ENCODE measurements around the gene ELF2.
A peak's percentile ranks its signal among the peaks of the same experiment; 100 is the strongest.
"Not testable (repeated sequence)": the region's sequence is repeated elsewhere in the genome, so short reads cannot be mapped to it uniquely, and the experiment has no call there.

ELF2 gene

DNA sequence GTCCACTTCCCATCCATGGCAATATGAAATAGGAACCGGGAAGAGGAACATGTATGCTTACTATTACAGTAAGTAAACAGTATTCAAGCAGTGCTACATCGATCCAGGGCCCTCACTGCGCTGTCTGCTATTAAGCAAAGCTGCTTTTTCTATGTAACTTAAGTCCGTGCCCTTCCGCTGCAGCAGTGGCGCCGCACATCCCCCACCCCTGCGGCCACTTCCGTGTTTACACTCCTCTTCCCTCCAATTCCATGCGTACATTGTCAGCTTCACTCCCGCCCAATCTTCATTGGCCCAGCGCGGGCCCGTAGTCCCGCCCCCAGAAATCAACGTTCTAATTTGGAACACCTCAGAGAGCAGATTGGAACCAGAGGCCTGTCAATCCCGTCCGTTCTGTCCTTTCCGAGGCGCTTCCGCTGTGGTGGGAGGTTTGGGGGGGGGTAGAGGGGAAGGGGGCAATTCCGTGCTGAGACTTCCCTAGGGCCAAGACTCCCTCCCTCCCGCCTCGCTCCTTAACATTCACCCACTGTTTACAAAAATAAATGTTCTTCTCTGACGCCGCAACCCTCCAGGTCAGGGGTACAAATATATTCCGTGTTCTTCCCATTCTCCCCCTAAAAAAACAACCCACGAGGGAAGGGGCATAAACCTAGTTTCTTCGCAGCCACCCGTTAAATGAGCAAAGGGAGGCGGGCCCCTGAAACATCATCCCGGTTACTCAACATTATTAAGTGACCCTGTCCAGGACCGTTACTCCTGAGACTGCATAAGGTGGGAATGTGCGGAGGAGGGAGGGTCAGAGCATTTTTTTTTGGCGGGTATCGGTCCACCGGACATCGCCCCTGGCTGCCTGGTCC lies 94.0 kb downstream of the ELF2 start:
- DNase-seq: peak; percentile 32 to 98 (median 92)

DNA sequence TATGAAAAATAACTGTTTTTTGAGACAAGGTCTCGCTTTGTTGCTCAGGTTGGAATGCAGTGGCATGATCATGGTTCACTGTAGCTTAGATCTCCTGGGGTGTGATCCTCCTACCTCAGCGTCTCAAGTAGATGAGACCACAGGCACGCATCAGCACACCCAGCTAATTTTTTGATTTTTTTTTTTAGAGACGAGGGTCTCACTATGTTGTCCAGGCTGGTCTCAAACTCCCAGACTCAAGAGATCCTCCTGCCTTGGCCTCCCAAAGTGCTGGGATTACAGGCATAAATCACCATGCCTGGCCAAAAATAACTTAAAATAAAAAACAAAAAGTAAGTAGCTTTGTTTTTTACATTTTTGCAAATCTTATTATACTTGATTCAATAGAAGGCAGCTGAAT lies 98.1 kb downstream of the ELF2 start:
- no peak for DNase-seq

DNA sequence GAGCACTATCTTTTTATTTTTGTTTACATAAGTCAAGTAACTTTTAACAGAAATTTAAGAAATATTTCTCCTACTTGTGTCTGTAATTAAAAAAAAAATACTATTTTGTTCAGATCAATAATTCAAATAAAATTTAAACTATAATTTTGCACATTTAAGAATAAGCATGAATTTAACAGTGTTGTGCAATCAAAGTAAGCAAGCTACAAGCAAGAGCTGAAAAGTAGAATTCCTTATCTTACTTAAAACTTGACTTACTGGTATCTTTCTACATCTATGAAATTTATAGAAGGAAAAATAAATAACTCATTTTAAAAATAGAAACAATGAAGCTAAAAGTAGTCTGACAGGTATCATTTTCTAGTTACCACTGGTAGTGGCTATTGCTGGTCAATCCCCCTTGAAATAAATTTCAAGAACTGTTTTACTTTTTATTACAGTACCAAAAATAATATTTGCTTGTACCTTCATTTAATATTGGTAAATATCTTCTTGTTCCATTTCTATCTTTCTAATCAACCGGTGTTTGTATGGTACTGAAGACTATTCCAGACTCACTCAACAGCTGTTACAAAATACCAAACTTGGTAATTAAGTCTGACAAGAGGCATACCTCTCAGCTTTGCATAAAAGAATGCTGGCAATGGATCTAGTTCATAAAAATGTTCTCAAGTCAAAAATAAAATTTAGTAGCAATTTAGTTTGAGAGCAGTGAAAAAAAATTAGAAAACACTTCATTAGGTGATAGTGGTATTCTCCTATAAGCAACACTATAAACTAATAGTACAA lies 99.3 kb downstream of the ELF2 start:
- DNase-seq: no peak

DNA sequence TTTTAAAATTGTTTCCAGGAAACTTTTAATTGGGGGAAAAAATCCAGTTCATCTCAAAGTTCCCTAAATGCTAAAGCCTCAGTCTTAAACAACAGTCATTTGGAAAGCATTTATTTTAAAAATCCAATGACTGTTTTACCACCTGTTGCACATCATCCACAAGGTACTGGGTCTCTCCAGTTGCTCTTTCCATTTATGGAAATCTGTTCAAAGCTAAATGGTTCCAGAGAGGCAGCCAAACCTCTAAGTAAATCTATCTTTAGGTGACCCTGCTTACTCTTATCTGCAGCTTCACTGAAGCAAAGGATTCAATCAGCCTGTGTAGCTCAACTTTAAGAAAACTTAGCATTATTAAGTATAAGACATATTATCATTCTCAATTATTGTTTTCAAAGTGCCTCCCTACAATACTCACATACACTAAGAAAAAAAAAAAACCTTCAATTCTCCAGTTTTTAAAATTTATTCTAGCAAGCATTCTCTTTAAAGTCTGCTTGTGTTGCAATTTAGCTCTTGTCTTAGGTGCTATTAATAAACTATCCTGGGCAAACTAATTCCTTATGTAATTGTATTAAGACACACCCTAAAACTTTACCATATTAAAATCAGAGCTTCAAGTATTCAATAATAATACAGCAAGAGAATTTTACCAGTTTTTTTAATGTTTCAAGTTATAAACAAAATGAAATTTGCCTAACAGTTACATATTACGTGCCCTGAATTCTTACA lies 100.8 kb downstream of the ELF2 start:
- DNase-seq: no peak

DNA sequence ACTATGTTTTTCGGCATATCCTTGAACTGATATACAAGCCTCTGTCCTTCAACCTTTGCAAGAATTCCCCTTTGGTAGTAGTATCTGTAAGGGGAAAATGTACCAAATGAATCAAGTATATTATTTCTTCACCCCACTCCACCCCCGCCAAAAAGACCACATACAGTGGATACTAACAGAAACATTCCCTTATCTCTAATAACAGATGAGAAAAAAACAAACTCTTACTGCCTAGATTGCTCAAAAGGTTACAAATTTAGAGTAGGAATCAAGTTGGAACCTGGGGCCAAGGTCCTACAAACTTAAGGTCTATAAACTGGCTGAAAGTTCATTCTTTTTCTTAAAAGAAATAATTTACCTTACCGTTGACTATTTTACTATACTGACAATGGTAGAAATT lies 116.4 kb downstream of the ELF2 start:
- DNase-seq: no peak

DNA sequence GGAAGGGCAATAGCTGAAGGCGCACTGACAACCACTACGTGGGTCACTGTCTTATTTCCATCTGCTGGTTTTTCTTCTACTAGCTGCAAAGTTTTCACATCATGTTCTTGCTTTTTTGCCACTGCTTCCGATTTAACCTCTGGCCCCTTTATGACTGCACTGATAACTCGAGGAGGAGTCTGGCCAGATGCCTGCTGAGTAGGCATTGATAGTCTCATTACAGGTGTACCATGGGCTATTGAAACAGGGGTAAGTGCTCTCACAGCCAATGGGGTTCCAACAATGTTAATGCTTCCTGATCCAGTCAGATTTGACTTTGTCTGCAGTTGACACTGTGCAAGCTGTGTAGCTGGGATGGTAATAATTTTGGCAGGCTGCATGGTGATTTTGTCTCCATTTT lies 118.0 kb downstream of the ELF2 start:
- DNase-seq: not testable (repeated sequence)

DNA sequence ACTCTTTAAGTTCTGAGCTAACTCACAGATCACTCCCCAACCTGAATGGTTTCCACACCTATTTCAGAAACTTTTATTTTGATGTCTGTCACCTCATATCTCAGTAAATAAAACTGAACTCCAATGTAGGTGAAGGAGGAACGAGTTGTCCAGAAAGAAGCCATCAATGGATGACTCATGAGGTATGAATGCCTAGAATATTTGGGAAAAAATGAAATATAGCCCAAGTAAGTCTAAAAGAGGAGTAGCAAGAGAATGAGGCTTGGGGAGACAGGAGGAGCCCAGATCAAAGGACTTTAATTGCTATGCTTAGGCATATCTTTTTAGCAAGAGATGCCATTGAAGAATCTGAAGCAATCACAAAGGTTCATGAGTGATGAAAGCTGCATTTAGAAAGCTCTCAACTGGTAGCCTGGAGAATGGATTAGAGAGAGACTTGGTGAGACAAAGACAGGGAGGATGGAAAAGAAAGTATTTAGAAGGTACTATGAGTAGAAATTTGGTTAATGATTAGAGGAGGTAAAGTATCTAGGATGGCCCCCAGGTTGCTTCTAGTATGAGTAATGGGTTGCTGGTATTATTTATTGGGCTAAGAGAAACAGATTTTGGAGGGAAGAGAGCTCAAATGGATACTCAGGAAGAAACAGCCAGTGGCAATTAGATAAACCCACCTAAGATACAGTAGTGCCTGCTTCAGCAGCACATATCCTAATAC lies 122.1 kb downstream of the ELF2 start:
- DNase-seq: no peak

DNA sequence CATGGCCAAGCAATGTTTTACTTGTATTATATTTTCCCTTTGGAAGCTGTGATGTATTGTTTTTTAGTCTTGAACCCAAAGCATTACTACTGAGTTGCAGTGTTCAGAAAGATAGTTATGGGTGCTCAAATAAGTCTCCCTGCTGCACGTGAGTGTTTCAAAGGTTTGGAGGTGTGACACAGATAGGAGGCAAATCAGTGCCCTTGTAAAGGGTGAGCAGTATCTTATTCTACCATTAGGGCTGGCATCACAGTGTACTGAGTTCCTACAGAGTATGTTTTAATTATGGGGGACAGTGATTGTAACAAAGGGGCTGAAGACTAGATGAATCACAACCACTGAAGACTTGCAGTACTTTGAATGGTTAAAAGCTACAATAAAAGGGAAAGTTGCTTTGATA lies 123.1 kb downstream of the ELF2 start:
- no peak for DNase-seq

DNA sequence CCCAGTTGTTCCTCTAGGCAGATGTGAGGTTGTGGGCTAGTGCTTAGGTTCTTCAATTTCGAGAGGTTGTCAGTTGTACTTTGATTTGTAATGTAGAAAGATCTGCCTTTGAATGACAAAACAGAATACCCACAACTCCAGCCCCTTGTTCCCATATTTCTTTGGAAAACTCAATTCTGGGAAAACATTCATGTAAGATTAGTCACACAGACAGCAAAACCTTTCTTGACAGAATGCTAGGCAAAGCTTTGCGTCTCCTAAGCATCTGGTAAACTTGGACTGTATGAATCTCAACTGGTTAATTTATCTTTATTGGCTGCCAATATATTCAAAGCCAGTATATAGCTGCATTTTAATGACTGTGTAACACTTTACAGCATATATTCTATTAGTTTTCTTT lies 126.6 kb downstream of the ELF2 start:
- no peak for DNase-seq

DNA sequence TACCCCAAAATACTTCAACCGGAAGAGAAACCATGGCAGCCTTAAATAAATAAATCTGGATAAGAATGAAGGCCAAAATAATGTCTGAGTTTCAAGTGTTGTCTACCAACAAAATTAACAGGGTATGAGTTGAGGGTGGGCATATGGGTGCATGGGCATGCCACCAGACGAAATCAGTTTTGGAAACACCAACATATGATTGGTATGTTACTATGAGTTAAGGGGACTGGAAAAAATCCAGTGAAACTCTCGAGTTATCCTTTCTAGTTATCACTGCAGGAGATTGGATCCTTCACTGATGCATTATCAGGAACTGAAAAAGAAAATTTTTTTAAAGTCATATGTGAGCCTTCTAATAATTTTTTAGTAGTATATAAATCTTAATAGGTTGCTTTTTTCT lies 129.0 kb downstream of the ELF2 start:
- no peak for DNase-seq

DNA sequence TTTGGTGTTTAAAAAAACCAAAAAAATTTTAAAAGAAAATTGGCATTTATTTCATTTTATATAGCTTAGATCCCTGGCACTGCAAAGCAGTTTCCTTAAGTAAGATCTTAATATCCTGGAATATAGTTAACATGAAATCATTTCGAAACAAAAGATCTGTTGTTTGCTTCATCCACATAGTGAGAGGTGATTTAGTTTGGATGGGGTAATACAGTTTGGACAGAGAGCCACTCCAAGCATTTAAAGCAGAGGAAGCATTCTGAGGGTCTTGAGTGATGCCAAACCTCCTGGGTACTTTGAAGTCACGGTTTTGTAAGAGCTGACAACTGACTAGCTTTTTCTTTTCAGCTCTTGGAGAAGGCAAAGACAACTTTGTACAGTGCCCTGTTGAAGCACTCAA lies 132.7 kb downstream of the ELF2 start:
- no peak for DNase-seq

DNA sequence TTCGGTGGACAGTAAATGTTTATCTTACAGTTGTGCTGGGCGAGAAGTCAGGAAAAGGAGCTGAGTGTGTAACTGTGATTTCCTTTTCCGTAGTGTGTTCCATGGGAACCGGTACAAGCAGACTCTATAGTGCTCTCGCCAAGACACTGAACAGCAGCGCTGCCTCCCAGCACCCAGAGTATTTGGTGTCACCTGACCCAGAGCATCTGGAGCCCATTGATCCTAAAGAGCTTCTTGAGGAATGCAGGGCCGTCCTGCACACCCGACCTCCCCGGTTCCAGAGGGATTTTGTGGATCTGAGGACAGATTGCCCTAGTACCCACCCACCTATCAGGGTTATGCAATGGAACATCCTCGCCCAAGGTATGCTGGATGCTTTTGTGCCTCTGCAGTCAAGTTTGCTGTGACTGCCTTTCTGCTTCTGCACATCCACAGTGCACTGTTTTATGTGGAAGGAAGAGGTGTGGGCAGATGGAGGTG lies 134.0 kb downstream of the ELF2 start:
- peak in 4 of 56 donors; percentile 3 to 27 (median 12) for DNase-seq

DNA sequence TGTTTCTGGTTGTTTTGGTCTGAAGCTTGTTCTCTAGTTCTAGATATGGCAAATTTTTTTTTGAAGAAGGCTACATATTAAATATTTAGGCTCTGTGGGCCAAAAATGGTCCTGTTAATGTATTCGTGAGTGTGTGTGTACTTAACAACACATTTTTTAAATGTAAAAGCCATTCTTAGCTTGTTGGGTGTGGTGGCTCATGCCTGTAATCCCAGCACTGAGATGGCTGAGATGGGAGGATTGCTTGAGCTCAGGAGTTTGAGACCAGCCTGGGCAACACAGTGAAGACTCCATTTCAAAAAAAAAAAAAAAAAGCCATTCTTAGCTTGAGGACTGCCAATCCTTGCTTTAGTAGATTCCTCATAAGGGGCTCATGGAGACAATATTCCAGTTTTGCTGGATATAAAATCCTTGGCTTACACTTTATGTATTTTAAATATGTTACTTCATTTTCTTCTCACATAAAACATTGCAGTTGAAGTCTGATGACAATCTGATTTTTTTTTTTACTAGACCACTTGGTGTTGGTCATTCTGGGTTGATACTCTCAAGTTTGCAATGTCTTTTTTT lies 138.1 kb downstream of the ELF2 start:
- DNase-seq: no peak

DNA sequence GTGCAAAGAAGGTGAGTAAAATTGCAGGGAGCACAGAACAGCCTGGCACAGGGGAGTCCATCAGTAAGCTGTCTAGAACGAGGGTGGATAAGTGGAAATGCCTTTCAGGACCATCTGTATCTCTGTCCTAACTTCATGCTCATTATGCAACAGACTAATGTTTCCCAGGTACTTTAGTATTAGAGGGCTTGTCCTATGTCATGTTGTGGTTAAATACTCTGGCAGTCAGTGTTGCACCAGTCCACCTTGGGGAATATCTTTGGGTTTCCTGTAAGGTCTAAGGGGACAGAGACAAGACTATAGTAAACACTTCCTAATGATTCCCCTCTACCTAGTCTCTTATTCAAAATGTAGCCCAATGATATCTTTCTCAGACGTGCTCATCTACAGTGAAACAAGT lies 140.1 kb downstream of the ELF2 start:
- DNase-seq: no peak

DNA sequence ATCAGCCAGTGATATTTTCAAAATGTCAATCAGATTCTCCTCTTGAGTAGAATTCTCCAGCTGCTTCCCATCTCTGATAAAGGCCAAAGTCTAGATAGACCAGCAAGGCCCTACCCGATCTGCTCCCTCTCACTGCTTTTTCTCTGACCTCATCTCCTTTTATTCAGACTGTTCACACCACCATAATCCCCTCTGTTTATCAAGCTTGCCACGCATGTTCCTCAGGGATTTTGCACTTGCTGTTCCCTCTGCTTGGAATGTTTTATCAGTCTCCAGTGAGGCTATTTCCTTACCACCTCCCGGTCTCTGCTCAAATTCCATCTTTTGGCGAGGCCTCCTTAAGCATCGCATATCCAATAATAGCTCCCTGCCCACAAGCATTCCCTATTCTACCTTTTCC lies 141.4 kb downstream of the ELF2 start:
- DNase-seq: no peak

DNA sequence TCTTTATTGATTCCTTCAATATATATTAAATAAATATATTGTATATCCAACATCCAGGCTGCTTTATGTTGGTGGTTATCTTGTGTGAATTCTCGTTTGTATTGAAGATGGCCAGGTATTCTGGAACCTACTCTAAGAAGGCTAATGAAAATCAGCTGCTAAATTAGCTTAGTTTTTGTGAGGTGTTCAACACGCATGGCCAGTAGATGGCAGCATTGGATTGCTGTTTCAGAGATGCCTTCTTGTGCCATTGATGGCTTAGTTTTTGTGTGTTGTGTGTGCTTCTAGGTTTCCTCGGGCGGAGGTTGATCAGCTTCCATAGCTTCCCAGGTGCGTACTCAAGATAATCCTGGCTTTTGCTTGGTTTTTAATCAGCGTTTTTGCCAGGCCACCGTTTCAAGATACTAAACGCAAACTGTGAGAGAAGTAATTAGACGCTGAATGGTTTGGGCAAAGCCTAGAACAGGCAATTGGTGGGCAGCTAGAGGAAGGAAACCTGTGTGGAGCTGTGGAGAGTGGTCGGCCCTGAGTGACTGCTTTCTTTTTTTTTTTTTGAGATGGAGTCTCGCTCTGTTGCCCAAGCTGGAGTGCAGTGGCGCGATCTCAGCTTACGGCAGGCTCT lies 146.3 kb downstream of the ELF2 start:
- DNase-seq: peak in 49 of 56 donors; percentile 4 to 89 (median 46)

DNA sequence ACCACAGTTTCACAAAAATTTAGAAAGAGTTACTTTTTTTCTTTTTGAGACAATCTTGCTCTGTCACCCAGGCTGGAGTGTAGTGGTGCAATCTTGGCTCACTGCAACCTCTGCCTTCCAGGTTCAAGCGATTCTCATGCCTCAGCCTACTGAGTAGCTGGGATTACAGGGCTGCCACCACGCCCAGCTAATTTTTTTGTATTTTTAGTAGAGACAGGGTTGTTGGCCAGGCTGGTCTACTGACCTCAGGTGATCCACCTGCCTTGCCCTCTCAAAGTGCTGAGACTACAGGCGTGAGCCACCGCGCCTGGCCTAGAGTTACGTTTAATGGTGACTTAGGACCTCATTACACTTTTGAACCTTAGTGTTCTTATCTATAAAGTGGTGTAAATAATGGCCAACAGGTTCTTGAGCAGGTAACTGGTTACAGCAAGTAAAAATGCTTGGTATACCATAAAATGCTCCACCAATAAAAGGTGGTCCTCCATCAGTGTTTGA lies 147.1 kb downstream of the ELF2 start:
- not testable (repeated sequence) for DNase-seq

DNA sequence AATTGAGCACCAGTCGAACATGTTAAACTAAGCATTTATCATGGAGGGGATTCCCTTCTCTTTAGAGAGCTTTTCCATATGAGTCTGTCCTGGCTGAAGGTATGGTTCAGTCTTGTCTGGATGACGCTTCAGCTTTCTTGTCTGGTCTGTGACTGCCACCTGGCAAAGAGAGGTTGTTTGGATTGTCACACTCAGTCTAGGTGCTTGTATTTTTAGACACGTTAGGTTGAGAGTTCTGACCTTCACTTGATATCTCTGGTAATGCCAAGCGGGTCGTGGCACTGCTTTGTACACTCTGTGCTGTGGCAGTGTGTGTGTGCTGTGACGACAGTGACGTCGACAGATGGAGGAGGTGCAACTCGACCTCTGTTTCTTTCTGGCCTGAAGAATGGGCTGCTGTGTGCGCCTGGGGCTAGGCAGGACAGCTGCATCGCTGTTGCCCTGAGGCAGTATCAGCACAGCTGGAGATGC lies 148.8 kb downstream of the ELF2 start:
- DNase-seq: peak in 45 of 56 donors; percentile 4 to 82 (median 38)

DNA sequence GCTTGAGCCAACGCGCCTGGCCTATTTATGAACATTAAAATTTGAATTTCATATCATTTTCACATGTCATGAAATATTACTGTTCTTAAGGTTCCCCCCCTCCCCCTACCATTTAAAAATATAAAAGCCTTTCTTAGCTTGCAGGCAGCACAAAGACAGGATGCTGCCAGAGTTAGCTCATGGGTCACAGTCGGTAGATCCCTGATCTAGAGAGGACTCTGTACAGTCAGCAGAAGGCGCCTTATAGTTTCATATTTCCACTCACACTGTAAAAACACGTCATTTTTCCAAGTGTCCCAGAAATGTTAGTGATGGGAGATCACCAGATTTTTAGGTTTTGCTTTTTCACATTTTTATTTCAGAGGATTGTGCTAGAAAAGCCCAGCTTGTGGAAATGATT lies 149.2 kb downstream of the ELF2 start:
- no peak for DNase-seq

DNA sequence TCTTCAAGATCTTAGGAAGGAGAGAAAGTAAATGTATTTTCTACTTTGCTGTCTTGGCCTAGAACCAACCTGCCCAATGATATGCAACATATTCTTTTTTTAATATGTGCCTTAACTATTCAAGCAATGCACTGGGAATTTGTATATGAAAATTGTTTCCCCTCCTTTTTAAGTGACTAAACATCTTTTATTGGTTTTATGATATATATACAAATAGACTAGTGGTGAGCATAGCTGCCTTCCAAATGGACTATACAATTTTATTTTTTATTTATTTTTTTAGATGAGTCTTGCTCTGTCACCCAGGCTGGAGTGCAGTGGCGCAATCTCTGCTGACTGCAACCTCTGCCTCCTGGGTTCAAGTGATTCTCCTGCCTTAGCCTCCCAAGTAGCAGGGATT lies 151.2 kb downstream of the ELF2 start:
- no peak for DNase-seq
